ENCODE results near the gene MBP. TPM values are rescaled to one million over a fixed set of nuclear protein-coding genes. Genes with fewer than 3 reads are reported as not detected.

MBP gene
- total and polyA plus RNA-seq, 2 of the 4 experiments (the other 2 are of a cell fraction), result 0.72 to 0.90 TPM

GRCh38 chr18:77062518-77063003 lies 70.0 kb downstream of the MBP start:
- Histone ChIP-seq H3K9ac (ENCODE audit: low read depth, low read length) (no peak overlapping the region), H2BK20ac (ENCODE audit: low read depth, low read length) (peak overlapping the region; percentile 75; the same call in 1 of the 2 replicates), H2AK9ac (replicated peaks; ENCODE audit: low read depth, low read length, poor library complexity) (no peak overlapping the region), H2BK120ac (ENCODE audit: low read depth, low read length) (peak overlapping the region; percentile 66), H2AFZ (replicated peaks; ENCODE audit: low read length, poor library complexity) (peak overlapping the region; percentile 17), H3K4me2 (ENCODE audit: low read depth, low read length) (no peak overlapping the region), H3K4me3 (ENCODE audit: insufficient read depth, low read depth, low read length) (no peak overlapping the region), H3K79me1 (ENCODE audit: low read depth in 1 of 2, low read length in 2 of 2) (peaks cover 0 to 6% of the 10 kb centered on the region in 2 experiments; a peak in 2 of 4 replicates), H3K27ac (ENCODE audit: insufficient read depth, low read length) (0 out of 2 replicates have a peak overlapping the region, but pooled peaks have one; percentile 11), H4K5ac (ENCODE audit: low read depth, low read length) (peak overlapping the region; percentile 42; the same call in 1 of the 2 replicates), H3K18ac (ENCODE audit: low read depth, low read length) (peak overlapping the region; percentile 1; the same call in 1 of the 2 replicates), H3K14ac (replicated peaks; ENCODE audit: low read depth, low read length) (0 out of 2 replicates have a peak overlapping the region, but pooled peaks have one; percentile 13), H3K23ac (ENCODE audit: low read depth, low read length) (0 out of 2 replicates have a peak overlapping the region, but pooled peaks have one; percentile 39), H4K8ac (ENCODE audit: low read depth in 2 of 2, low read length in 2 of 2) (peak overlapping the region; percentile 37 to 47; a peak in 2 of 4 replicates), H4K20me1 (ENCODE audit: insufficient read depth, low read length) (no peaks in the 10 kb centered on the region), H3K56ac (ENCODE audit: extremely low read depth, insufficient read depth, low read length) (no peak overlapping the region), H3K4me1 (ENCODE audit: control insufficient read depth, insufficient read depth, low read length) (peaks cover 31% of the 10 kb centered on the region), H3K27me3 (ENCODE audit: control insufficient read depth, insufficient read depth, low read length) (no peaks in the 10 kb centered on the region), H3K36me3 (ENCODE audit: control insufficient read depth, insufficient read depth, low read length) (no peaks in the 10 kb centered on the region), H3K9me3 (ENCODE audit: control insufficient read depth, insufficient read depth, low read length) (no peaks in the 10 kb centered on the region), H2AK5ac (ENCODE audit: low read depth, low read length) (peak overlapping the region; percentile 98), H3K4ac (ENCODE audit: low read depth, low read length) (peak overlapping the region; percentile 84), H2BK5ac (ENCODE audit: low read depth, low read length, poor library complexity, severe bottlenecking) (no peak overlapping the region), H4K91ac (ENCODE audit: insufficient read depth, low read depth, low read length) (peak overlapping the region; percentile 45; the same call in 1 of the 2 replicates), H3K9me1 (ENCODE audit: insufficient read depth, low read length) (peaks cover 26% of the 10 kb centered on the region), H2BK15ac (ENCODE audit: low read depth, low read length) (peak overlapping the region; percentile 75; the same call in 2 of the 3 replicates)
- dilution Hi-C loops (cut with HindIII; ENCODE audit: low sequenced_read_pairs, unreplicated experiment), result no loop called here
- DNase-seq (peak; percentile 48), ATAC-seq (ENCODE audit: low read depth) (no peak)
- 40% methylated on average over 1 of the region's 12 CpGs; no CpG with 5 or more reads in 1 of the 2 experiments for WGBS, 2 experiments (ENCODE audit: extremely low coverage in 2 of 2, insufficient read length in 1 of 2)
- POLR2A ChIA-PET (ENCODE audit: unreplicated experiment), result no interaction called here
- no TSS peak for BruUV-seq (replicated peaks)
- TF ChIP-seq BHLHE40 (IDR thresholded peaks at IDR 0.05; ENCODE audit: low read depth, low read length) (no peak), NFE2L2 (IDR thresholded peaks at IDR 0.05; ENCODE audit: low read depth, low read length) (no peak), RAD21 (IDR thresholded peaks at IDR 0.05; ENCODE audit: low read length) (no peak), SMC3 (IDR thresholded peaks at IDR 0.05; ENCODE audit: low read depth, low read length) (no peak), POLR2A (IDR thresholded peaks at IDR 0.05; ENCODE audit: low read depth, low read length) (no peak), USF2 (IDR thresholded peaks at IDR 0.05; ENCODE audit: low read depth, low read length) (no peak), MAZ (IDR thresholded peaks at IDR 0.05; ENCODE audit: borderline replicate concordance, low read depth, low read length) (no peak), MAFK (IDR thresholded peaks at IDR 0.05; ENCODE audit: low read depth, low read length) (no peak), CHD1 (IDR thresholded peaks at IDR 0.05; ENCODE audit: low read depth, low read length) (no peak), RFX5 (IDR thresholded peaks at IDR 0.05; ENCODE audit: low read depth, low read length) (no peak), CEBPB (IDR thresholded peaks at IDR 0.05; ENCODE audit: low read depth, low read length) (no peak), RCOR1 (IDR thresholded peaks at IDR 0.05; ENCODE audit: insufficient replicate concordance, low read length) (no peak), FOS (IDR thresholded peaks at IDR 0.05; ENCODE audit: low read depth, low read length) (no peak), MXI1 (IDR thresholded peaks at IDR 0.05; ENCODE audit: borderline replicate concordance, low read depth, low read length) (no peak)
- TF ChIP-seq, protein P1, sequence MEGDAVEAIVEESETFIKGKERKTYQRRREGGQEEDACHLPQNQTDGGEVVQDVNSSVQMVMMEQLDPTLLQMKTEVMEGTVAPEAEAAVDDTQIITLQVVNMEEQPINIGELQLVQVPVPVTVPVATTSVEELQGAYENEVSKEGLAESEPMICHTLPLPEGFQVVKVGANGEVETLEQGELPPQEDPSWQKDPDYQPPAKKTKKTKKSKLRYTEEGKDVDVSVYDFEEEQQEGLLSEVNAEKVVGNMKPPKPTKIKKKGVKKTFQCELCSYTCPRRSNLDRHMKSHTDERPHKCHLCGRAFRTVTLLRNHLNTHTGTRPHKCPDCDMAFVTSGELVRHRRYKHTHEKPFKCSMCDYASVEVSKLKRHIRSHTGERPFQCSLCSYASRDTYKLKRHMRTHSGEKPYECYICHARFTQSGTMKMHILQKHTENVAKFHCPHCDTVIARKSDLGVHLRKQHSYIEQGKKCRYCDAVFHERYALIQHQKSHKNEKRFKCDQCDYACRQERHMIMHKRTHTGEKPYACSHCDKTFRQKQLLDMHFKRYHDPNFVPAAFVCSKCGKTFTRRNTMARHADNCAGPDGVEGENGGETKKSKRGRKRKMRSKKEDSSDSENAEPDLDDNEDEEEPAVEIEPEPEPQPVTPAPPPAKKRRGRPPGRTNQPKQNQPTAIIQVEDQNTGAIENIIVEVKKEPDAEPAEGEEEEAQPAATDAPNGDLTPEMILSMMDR (conservative IDR thresholded peaks at IDR 0.05; ENCODE audit: low read depth, low read length), result no peak
- TF ChIP-seq, protein P2, sequence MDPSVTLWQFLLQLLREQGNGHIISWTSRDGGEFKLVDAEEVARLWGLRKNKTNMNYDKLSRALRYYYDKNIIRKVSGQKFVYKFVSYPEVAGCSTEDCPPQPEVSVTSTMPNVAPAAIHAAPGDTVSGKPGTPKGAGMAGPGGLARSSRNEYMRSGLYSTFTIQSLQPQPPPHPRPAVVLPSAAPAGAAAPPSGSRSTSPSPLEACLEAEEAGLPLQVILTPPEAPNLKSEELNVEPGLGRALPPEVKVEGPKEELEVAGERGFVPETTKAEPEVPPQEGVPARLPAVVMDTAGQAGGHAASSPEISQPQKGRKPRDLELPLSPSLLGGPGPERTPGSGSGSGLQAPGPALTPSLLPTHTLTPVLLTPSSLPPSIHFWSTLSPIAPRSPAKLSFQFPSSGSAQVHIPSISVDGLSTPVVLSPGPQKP (IDR thresholded peaks at IDR 0.05; ENCODE audit: borderline replicate concordance, low read depth, low read length), result no peak
- intact Hi-C loops (cut with micrococcal nuclease), result no loop called here
- in situ Hi-C loops (cut with MboI; ENCODE audit: low sequenced_read_pairs), result no loop called here
- CTCF ChIA-PET, result no interaction called here

Measured in IMR-90 (cell line).